GM12878 (cell line): ENCODE results near the gene EFNA2. TPM values are rescaled to one million over a fixed set of nuclear protein-coding genes. Genes with fewer than 3 reads are reported as not detected.

Experiments
- CEBPB ChIP-seq, 2 experiments: fragments of 150-350 bp in 1 of 2; IDR thresholded peaks; 2 replicates each; pipeline ENCODE4 v1.6.1; 2012 to 2014; ENCODE audit warnings: low read depth in 2 of 2, low read length in 2 of 2, borderline replicate concordance in 1 of 2, inconsistent platforms in 1 of 2
- ELK1 ChIP-seq: IDR thresholded peaks from 2 replicates; pipeline ENCODE4 v1.6.1; 2012; ENCODE audit warnings: low read depth, low read length, improper control_type of control experiment
- ETV6 ChIP-seq, 2 experiments: fragments of 450-650 bp in 1 of 2; IDR thresholded peaks in 1 of 2; conservative IDR thresholded peaks in 1 of 2; 2 replicates each; pipeline ENCODE4 v1.6.1; 2014; ENCODE audit warnings: antibody characterized with exemption in 1 of 2, borderline replicate concordance in 1 of 2, low read depth in 1 of 2, mild to moderate bottlenecking in 1 of 2, moderate library complexity in 1 of 2
- KAT2A ChIP-seq: conservative IDR thresholded peaks from 2 replicates; pipeline ENCODE4 v1.6.1; 2011; ENCODE audit warnings: low read depth, low read length; ENCODE audit not compliant: control insufficient read depth
- LARP7 ChIP-seq: fragments of 450-650 bp; IDR thresholded peaks from 2 replicates; pipeline ENCODE4 v1.6.1; 2017; ENCODE audit warnings: mild to moderate bottlenecking
- MAX ChIP-seq: IDR thresholded peaks from 2 replicates; pipeline ENCODE4 v1.6.1; 2012; ENCODE audit warnings: low read depth, low read length, improper control_type of control experiment
- MEF2B ChIP-seq: fragments of 450-650 bp; IDR thresholded peaks from 2 replicates; pipeline ENCODE4 v1.6.1; 2018; ENCODE audit warnings: mild to moderate bottlenecking, moderate library complexity; ENCODE audit not compliant: partially characterized antibody, poor library complexity, severe bottlenecking
- NR2F1 ChIP-seq: fragments of 450-650 bp; conservative IDR thresholded peaks from 2 replicates; pipeline ENCODE4 v1.6.1; 2017; ENCODE audit warnings: mild to moderate bottlenecking
- PAX5 ChIP-seq: IDR thresholded peaks from 2 replicates; pipeline ENCODE4 v1.6.1; 2011; ENCODE audit warnings: low read depth, low read length, borderline replicate concordance
- RAD51 ChIP-seq: fragments of 450-650 bp; IDR thresholded peaks from 2 replicates; pipeline ENCODE4 v1.6.1; 2016; ENCODE audit warnings: moderate library complexity, mild to moderate bottlenecking, inconsistent platforms
- SIN3A ChIP-seq: IDR thresholded peaks from 2 replicates; pipeline ENCODE4 v1.6.1; 2012; ENCODE audit warnings: low read depth, low read length, improper control_type of control experiment
- SKIL ChIP-seq: fragments of 450-650 bp; IDR thresholded peaks from 2 replicates; pipeline ENCODE4 v1.6.1; 2017; ENCODE audit warnings: mild to moderate bottlenecking, low read depth, inconsistent platforms; ENCODE audit not compliant: poor library complexity, severe bottlenecking
- STAT1 ChIP-seq: fragments of 450-650 bp; conservative IDR thresholded peaks from 2 replicates; pipeline ENCODE4 v1.6.1; 2014; ENCODE audit warnings: antibody characterized with exemption, mild to moderate bottlenecking
- TBL1XR1 ChIP-seq: IDR thresholded peaks from 2 replicates; pipeline ENCODE4 v1.6.1; 2012; ENCODE audit warnings: low read depth, low read length, improper control_type of control experiment
- TCF12 ChIP-seq: IDR thresholded peaks from 2 replicates; pipeline ENCODE4 v1.6.1; 2011; ENCODE audit warnings: low read depth, mild to moderate bottlenecking, low read length
- polyA plus RNA-seq, 11 experiments: library from polyadenylated mRNA; depleted of rRNA in 4 of 11; unstranded in 6 of 11; stranded (reverse) in 5 of 11; fragments of >200 nt; fragmentation: Nextera tagmentation in 4 of 11; fragmentation: Illumina TruSeq in 1 of 11; extraction: Ambion mirVana in 4 of 11; extraction: Trizol in 1 of 11; gene quantifications; 1 replicate in 1 of 11; 2 replicates in 10 of 11; pipeline versions ENCODE4 v1.2.1 to v1.2.3, GENCODE V29; 2011 to 2016; ENCODE audit warnings: inconsistent platforms in 2 of 11, missing spikeins in 2 of 11, low read depth in 1 of 11
- total RNA-seq, 4 experiments: library from RNA; depleted of rRNA in 3 of 4; stranded (reverse); fragments of >200 nt in 3 of 4; fragmentation: Illumina TruSeq in 1 of 4; extraction: Trizol in 1 of 4; gene quantifications; 2 replicates each; pipeline versions ENCODE4 v1.2.1 to v1.2.3, GENCODE V29; 2013 to 2021
- TF ChIP-seq, protein P1 (sequence below): fragments of 450-650 bp; IDR thresholded peaks from 2 replicates; pipeline ENCODE4 v1.6.1; 2017; ENCODE audit warnings: mild to moderate bottlenecking, moderate library complexity
- TF ChIP-seq, protein P2 (sequence below): fragments of 450-650 bp; IDR thresholded peaks from 2 replicates; pipeline ENCODE4 v1.6.1; 2016; ENCODE audit warnings: mild to moderate bottlenecking, moderate library complexity, borderline replicate concordance

EFNA2 gene
- total and polyA plus RNA-seq, 10 of the 15 experiments (the other 5 are each of a cell fraction or from before 2014, with no cell fraction given): not detected

DNA sequence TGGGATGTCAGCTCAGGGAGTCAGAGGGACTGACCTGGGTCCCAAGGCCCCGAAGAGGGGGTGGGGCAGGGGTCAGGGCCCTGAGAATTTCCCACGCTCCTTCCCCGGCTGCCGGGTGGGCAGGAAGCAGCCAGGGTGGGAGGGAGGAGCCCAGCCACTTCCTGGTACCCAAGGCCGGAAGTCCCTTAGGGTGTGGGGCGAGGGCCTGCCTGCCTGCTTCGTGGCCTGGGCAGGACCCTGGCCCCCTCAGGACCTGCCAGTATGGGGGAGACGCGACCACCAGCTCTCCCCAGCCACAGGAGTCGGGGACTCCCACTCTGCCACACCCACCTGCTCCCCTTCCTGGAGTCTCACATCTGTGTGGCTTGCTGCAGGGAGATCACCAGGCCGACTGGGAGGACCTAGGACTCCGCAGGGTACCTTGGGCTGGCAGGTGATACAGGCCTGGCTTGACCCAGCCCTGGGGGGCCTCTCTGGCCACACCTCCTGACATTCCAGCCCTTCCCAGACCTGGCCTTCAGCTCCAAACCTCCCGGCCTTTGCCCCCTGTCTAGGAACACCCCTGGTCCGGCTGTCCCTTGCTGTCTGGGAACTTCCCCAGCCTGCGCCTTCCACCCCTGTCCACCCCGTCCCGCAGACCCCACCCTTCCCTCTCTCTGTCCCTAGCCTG is 26.3 kb upstream of the EFNA2 start (continued):
- TF ChIP-seq SKIL (no peak), CEBPB (IDR thresholded peaks at IDR 0.05; ENCODE audit: borderline replicate concordance in 1 of 2, low read depth in 2 of 2, low read length in 2 of 2) (no peak), ELK1 (peak; percentile 40; the same call in 1 of the 2 replicates), NR2F1 (peak; percentile 97), PAX5 (no peak; the same call in 1 of the 2 replicates), STAT1 (no peak; the same call in 1 of the 2 replicates), RAD51 (no peak), MAX (peak; percentile 24; the same call in 1 of the 2 replicates), KAT2A (no peak), LARP7 (peak; percentile 93; the same call in 1 of the 2 replicates), SIN3A (no peak), TBL1XR1 (no peak), MEF2B (peak; percentile 94), TCF12 (peak; percentile 90), ETV6 (conservative IDR thresholded peaks at IDR 0.05 in 1 of 2, IDR thresholded peaks at IDR 0.05 in 1 of 2; ENCODE audit: borderline replicate concordance in 1 of 2, low read depth in 1 of 2) (peak in 1 of 2 experiments; percentile 84; a peak in 2 of 4 replicates)
- TF ChIP-seq, protein P1, sequence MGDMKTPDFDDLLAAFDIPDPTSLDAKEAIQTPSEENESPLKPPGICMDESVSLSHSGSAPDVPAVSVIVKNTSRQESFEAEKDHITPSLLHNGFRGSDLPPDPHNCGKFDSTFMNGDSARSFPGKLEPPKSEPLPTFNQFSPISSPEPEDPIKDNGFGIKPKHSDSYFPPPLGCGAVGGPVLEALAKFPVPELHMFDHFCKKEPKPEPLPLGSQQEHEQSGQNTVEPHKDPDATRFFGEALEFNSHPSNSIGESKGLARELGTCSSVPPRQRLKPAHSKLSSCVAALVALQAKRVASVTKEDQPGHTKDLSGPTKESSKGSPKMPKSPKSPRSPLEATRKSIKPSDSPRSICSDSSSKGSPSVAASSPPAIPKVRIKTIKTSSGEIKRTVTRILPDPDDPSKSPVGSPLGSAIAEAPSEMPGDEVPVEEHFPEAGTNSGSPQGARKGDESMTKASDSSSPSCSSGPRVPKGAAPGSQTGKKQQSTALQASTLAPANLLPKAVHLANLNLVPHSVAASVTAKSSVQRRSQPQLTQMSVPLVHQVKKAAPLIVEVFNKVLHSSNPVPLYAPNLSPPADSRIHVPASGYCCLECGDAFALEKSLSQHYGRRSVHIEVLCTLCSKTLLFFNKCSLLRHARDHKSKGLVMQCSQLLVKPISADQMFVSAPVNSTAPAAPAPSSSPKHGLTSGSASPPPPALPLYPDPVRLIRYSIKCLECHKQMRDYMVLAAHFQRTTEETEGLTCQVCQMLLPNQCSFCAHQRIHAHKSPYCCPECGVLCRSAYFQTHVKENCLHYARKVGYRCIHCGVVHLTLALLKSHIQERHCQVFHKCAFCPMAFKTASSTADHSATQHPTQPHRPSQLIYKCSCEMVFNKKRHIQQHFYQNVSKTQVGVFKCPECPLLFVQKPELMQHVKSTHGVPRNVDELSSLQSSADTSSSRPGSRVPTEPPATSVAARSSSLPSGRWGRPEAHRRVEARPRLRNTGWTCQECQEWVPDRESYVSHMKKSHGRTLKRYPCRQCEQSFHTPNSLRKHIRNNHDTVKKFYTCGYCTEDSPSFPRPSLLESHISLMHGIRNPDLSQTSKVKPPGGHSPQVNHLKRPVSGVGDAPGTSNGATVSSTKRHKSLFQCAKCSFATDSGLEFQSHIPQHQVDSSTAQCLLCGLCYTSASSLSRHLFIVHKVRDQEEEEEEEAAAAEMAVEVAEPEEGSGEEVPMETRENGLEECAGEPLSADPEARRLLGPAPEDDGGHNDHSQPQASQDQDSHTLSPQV: 0 out of 2 replicates have a peak, but pooled peaks have one; percentile 30
- TF ChIP-seq, protein P2, sequence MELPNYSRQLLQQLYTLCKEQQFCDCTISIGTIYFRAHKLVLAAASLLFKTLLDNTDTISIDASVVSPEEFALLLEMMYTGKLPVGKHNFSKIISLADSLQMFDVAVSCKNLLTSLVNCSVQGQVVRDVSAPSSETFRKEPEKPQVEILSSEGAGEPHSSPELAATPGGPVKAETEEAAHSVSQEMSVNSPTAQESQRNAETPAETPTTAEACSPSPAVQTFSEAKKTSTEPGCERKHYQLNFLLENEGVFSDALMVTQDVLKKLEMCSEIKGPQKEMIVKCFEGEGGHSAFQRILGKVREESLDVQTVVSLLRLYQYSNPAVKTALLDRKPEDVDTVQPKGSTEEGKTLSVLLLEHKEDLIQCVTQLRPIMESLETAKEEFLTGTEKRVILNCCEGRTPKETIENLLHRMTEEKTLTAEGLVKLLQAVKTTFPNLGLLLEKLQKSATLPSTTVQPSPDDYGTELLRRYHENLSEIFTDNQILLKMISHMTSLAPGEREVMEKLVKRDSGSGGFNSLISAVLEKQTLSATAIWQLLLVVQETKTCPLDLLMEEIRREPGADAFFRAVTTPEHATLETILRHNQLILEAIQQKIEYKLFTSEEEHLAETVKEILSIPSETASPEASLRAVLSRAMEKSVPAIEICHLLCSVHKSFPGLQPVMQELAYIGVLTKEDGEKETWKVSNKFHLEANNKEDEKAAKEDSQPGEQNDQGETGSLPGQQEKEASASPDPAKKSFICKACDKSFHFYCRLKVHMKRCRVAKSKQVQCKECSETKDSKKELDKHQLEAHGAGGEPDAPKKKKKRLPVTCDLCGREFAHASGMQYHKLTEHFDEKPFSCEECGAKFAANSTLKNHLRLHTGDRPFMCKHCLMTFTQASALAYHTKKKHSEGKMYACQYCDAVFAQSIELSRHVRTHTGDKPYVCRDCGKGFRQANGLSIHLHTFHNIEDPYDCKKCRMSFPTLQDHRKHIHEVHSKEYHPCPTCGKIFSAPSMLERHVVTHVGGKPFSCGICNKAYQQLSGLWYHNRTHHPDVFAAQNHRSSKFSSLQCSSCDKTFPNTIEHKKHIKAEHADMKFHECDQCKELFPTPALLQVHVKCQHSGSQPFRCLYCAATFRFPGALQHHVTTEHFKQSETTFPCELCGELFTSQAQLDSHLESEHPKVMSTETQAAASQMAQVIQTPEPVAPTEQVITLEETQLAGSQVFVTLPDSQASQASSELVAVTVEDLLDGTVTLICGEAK: peak; percentile 73; the same call in 1 of the 2 replicates
